H1 (cell line): Measurements from ENCODE around the gene TRPT1. TPM values are rescaled to one million over a fixed set of nuclear protein-coding genes. Genes with fewer than 3 reads are reported as not detected.

Experiments
- CHD7 ChIP-seq: fragments of 300-600 bp; sonication (generic); IDR thresholded peaks from 2 replicates; pipeline ENCODE4 v1.7.1; 2012; ENCODE audit warnings: low read length, moderate library complexity, mild to moderate bottlenecking, inconsistent platforms; ENCODE audit not compliant: insufficient replicate concordance
- RNF2 ChIP-seq: fragments of 200-900, 300-1000 bp; sonication (generic); IDR thresholded peaks from 2 replicates; pipeline ENCODE4 v1.7.1; 2016; ENCODE audit warnings: borderline replicate concordance, low read depth, mild to moderate bottlenecking, antibody characterized with exemption, low read length; ENCODE audit not compliant: poor library complexity, severe bottlenecking; ENCODE audit errors: missing control alignments
- polyA plus RNA-seq, 7 experiments: library from polyadenylated mRNA; depleted of rRNA in 3 of 7; stranded (reverse) in 5 of 7; unstranded in 2 of 7; fragments of >200 nt in 5 of 7; fragments of 200-250 nt in 2 of 7; gene quantifications; 1 replicate in 5 of 7; 2 replicates in 1 of 7; 4 replicates in 1 of 7; pipeline versions ENCODE4 v1.2.1 to v1.2.3, GENCODE V29; 2011 to 2013; ENCODE audit warnings: missing spikeins in 2 of 7, mixed read lengths in 2 of 7
- total RNA-seq: library from RNA; stranded (reverse); fragmentation: NEBNext Ultra II Directional; extraction: Animal tissue kit (Norgen Biotek cat#: 25700); gene quantifications from 2 replicates; pipeline ENCODE4 v1.2.1, GENCODE V29; 2021

TRPT1 gene
- total and polyA plus RNA-seq, 2 of the 8 experiments (the other 6 are each of a cell fraction or from before 2014, with no cell fraction given), result 34.5 to 74.6 TPM

- TF ChIP-seq CHD7 (no peak), RNF2 (no peak)
Measured at GRCh38 chr11:64258356-64258755, 32.4 kb upstream of the TRPT1 start (continued).
